Natural killer cell (primary cell): ENCODE data around the gene STARD8. TPM values are rescaled to one million over a fixed set of nuclear protein-coding genes. Genes with fewer than 3 reads are reported as not detected.

Source experiments
- ATAC-seq, 3 donors: fragments of 150-1000 bp in 2 of 3; fragments of 200-7000 bp in 1 of 3; cut with Tn5 transposase; 1 replicate in 1 of 3; 2 replicates in 2 of 3; pipeline ENCODE4 v1.10.0; 2021; ENCODE audit warnings: mild to moderate bottlenecking in 2 of 3, moderate library complexity in 2 of 3
- DNase-seq, 2 donors: peaks; one replicate each; pipeline versions ENCODE4 v3.0.0 to v3.0.0-alpha.2; 2013 to 2021; ENCODE audit warnings: mixed read lengths in 1 of 2
- H3K27ac ChIP-seq: one replicate; pipeline ENCODE4 v1.5.1; 2013; ENCODE audit warnings: mild to moderate bottlenecking, low read length
- H3K27me3 ChIP-seq: one replicate; pipeline ENCODE4 v1.6.1; 2013; ENCODE audit warnings: low read length; ENCODE audit not compliant: control insufficient read depth, insufficient read depth
- H3K36me3 ChIP-seq: one replicate; pipeline ENCODE4 v1.6.1; 2013; ENCODE audit warnings: low read length; ENCODE audit not compliant: control insufficient read depth, insufficient read depth
- H3K4me1 ChIP-seq: one replicate; pipeline ENCODE4 v1.6.1; 2013; ENCODE audit warnings: low read length; ENCODE audit not compliant: control insufficient read depth, insufficient read depth
- H3K4me3 ChIP-seq: one replicate; pipeline ENCODE4 v1.5.1; 2013; ENCODE audit warnings: low read length
- H3K9me3 ChIP-seq: one replicate; pipeline ENCODE4 v1.6.1; 2013; ENCODE audit warnings: low read length; ENCODE audit not compliant: control insufficient read depth, insufficient read depth
- H3K27ac Mint-ChIP-seq, 2 donors: one replicate each; pipeline ENCODE4 v1.8.0; 2022; ENCODE audit warnings: mild to moderate bottlenecking in 2 of 2, mixed read lengths in 2 of 2, moderate library complexity in 1 of 2
- H3K27me3 Mint-ChIP-seq, 2 donors: one replicate each; pipeline ENCODE4 v1.8.0; 2022; ENCODE audit warnings: low read depth in 2 of 2, mixed read lengths in 2 of 2
- H3K36me3 Mint-ChIP-seq: one replicate; pipeline ENCODE4 v1.8.0; 2022; ENCODE audit warnings: mixed read lengths
- H3K4me1 Mint-ChIP-seq, 2 donors: one replicate each; pipeline ENCODE4 v1.8.0; 2022; ENCODE audit warnings: mixed read lengths in 2 of 2
- H3K4me3 Mint-ChIP-seq: one replicate; pipeline ENCODE4 v1.8.0; 2022; ENCODE audit warnings: mild to moderate bottlenecking, moderate library complexity, mixed read lengths
- H3K9me3 Mint-ChIP-seq, 2 donors: one replicate each; pipeline ENCODE4 v1.8.0; 2022; ENCODE audit warnings: mixed read lengths in 2 of 2
- CTCF ChIP-seq: fragments of 200-600 bp; IDR thresholded peaks from one replicate; pipeline ENCODE4 v1.8.0; 2022; ENCODE audit warnings: antibody characterized with exemption
- WGBS: methylation state at CpG from one replicate; pipeline ENCODE4 v1.1.7; 2013; ENCODE audit warnings: missing lambda C conversion rate; ENCODE audit not compliant: insufficient coverage; 5-methylcytosine and 5-hydroxymethylcytosine counted together
- intact Hi-C: fragments of 100-400 bp; cut with micrococcal nuclease; formaldehyde crosslinking; loops from one replicate; pipeline ENCODE4 v1.14.2; 2022
- total RNA-seq, 4 donors: library from RNA; stranded (reverse); fragments of 120-200 nt in 1 of 4; gene quantifications; one replicate each; pipeline versions ENCODE4 v1.2.3 to v1.2.4, GENCODE V29; 2013 to 2022

Gene STARD8
- total RNA-seq, 3 donors from 2014 or later (not counting 1 experiment from before 2014, with no cell fraction given) = 0.97 to 1.3 (median 1.1) TPM

DNA sequence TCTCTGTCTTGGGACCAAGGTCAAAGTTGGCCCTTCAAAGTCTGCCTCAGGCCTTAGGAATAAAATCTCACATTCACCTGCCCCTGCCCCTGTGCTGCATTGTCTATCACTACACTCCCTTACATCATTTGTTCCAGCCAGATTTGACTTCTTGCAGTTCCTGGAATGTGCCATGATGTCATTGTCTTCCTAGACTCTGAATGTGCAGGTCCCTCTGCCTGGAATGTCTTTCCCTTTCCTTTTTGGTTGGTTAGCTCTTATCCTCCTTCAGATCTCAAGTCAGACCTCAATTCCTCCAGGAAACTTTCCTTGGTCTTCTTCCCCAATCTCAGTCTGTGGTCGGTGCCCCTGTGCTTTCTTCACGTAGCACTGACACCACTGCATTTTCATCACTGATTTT lies 113.6 kb downstream of the STARD8 start:
- H3K4me3 Mint-ChIP-seq = no peak overlapping the region
- H3K4me1 ChIP-seq = no peaks in the 10 kb centered on the region
- no peaks in the 10 kb centered on the region for H3K27me3 ChIP-seq
- no peak overlapping the region for H3K4me3 ChIP-seq
- 83% methylated on average over 1 of the region's 2 CpGs for WGBS
- H3K4me1 Mint-ChIP-seq = no peaks in the 10 kb centered on the region
- no peak for TF ChIP-seq CTCF
- H3K9me3 Mint-ChIP-seq = no peaks in the 10 kb centered on the region
- intact Hi-C loops = no loop called here
- H3K36me3 Mint-ChIP-seq = no peaks in the 10 kb centered on the region
- ATAC-seq = no peak
- H3K27ac Mint-ChIP-seq = no peak overlapping the region
- no peaks in the 10 kb centered on the region for H3K9me3 ChIP-seq
- no peak for DNase-seq
- no peaks in the 10 kb centered on the region for H3K27me3 Mint-ChIP-seq
- H3K36me3 ChIP-seq = no peaks in the 10 kb centered on the region
- no peak overlapping the region for H3K27ac ChIP-seq

- Mint-ChIP-seq H3K36me3 (no peaks in the 10 kb centered on the region), H3K4me1 (no peaks in the 10 kb centered on the region), H3K27me3 (no peaks in the 10 kb centered on the region), H3K27ac (no peak overlapping the region), H3K4me3 (no peak overlapping the region), H3K9me3 (no peaks in the 10 kb centered on the region)
- no peak for DNase-seq
- intact Hi-C loops = no loop called here
- ATAC-seq = no peak
- no peaks in the 10 kb centered on the region for H3K27me3 ChIP-seq
- no peaks in the 10 kb centered on the region for H3K9me3 ChIP-seq
- no peak overlapping the region for H3K27ac ChIP-seq
- no peak overlapping the region for H3K4me3 ChIP-seq
- H3K4me1 ChIP-seq = no peaks in the 10 kb centered on the region
- TF ChIP-seq CTCF = no peak
- H3K36me3 ChIP-seq = no peaks in the 10 kb centered on the region
These were observed 115.3 kb downstream of the STARD8 start for GRCh38 chrX:68762766-68763165.

DNA sequence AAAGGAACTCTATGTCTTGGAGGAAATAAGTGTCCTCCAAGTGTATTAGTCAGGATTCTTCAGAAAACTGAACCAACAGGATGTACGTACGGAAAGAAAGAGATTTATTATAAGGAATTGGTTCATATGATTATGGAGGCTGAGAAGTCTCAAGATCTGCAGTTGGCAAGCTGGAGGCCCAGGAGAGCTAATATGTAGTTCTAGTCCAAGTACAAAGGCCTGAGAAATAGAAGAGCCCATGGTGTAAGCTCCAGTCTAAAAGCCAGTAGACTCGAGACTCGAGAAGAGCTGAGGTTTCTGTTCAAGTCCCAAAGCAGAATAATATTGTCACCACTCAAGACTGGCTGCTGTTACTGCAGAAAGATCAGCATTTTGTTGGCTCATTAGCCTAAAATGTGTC lies 116.0 kb downstream of the STARD8 start:
- Histone ChIP-seq H3K4me3 (no peak overlapping the region), H3K27me3 (no peaks in the 10 kb centered on the region), H3K4me1 (no peaks in the 10 kb centered on the region), H3K36me3 (no peaks in the 10 kb centered on the region), H3K9me3 (no peaks in the 10 kb centered on the region), H3K27ac (no peak overlapping the region)
- no peak overlapping the region for H3K27ac Mint-ChIP-seq
- 94% methylated on average over 4 of the region's 4 CpGs for WGBS
- DNase-seq (no peak), ATAC-seq (no peak)
- no peaks in the 10 kb centered on the region for H3K27me3 Mint-ChIP-seq
- no peak overlapping the region for H3K4me3 Mint-ChIP-seq
- H3K9me3 Mint-ChIP-seq = no peaks in the 10 kb centered on the region
- no peaks in the 10 kb centered on the region for H3K36me3 Mint-ChIP-seq
- intact Hi-C loops = no loop called here
- no peak for TF ChIP-seq CTCF
- H3K4me1 Mint-ChIP-seq = no peaks in the 10 kb centered on the region

Other genes with a start within 250 kb of the STARD8 start
- gene OPHN1, start 214.2 kb upstream of the STARD8 start, total RNA-seq = 1 to 10 TPM; 1.4 to 5.6 (median 3.7) TPM
- gene YIPF6, start 148.6 kb upstream of the STARD8 start, total RNA-seq = 10 to 100 TPM; 14.1 to 22.0 (median 18.9) TPM
- gene EFNB1, start 181.4 kb downstream of the STARD8 start, total RNA-seq = 1 to 10 TPM; 3.2 to 4.7 (median 3.3) TPM